ENCODE results near the gene RBFOX1.
"Not testable (repeated sequence)": the region's sequence is repeated elsewhere in the genome, so short reads cannot be mapped to it uniquely, and the experiment has no call there.

Gene RBFOX1

DNA sequence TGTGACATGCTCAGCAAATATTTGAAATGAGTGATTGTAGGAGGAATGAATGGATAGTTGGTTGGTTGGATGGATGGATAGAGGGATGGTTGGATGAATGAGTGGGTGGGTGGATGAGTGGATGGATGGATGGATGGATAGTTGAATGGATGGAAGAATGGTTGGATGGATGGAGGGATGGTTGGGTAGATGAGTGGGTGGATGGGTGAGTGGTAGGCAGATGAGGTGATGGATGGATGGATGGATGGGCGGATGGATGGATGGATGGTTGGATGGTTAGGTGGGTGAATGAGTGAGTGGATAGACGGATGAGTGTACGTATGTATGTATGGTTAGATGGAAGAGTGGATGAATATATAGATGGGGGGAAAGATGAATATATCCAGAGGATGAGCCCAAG, 137.7 kb downstream of the RBFOX1 start:
- no peak for DNase-seq (ENCODE audit: low read depth)

DNA sequence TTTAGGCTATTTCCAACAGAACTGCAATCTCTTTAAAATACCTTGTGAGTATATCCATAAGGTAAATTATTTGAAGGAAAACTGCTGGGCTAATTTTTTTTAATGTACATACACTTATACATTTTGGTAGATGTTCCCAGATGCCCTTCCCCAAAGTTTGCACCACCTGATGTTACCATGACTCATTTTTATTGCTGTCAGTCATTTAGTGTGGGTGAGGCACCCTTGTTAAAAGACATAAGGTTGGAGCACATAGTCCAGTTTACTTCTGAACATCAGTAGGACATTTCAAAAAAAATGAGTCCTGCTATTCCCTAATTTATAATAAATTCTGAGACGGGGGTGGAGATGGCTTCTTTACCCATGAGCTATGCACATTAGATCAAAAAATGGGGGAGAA, 138.6 kb downstream of the RBFOX1 start:
- DNase-seq (ENCODE audit: low read depth) = no peak

DNA sequence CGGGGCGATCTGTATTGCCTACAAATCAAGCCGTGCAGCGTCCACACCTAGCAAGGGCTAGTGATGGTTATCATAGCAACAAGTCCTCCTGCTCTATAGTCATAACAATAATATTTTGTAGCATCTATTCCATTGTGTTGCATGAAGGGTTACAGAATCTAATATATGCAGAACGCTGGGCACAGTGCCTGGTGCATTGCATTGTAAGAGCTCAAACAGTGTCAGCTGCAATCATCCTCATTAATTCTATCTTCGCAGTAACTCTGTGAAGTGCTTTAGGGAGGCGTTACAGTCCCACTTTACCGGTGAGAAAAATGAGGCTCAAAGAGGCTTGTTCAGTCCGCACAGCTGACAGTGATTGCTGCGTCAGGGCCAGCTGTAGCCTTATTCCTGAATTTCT, 149.4 kb downstream of the RBFOX1 start:
- no peak for DNase-seq (ENCODE audit: low read depth)

DNA sequence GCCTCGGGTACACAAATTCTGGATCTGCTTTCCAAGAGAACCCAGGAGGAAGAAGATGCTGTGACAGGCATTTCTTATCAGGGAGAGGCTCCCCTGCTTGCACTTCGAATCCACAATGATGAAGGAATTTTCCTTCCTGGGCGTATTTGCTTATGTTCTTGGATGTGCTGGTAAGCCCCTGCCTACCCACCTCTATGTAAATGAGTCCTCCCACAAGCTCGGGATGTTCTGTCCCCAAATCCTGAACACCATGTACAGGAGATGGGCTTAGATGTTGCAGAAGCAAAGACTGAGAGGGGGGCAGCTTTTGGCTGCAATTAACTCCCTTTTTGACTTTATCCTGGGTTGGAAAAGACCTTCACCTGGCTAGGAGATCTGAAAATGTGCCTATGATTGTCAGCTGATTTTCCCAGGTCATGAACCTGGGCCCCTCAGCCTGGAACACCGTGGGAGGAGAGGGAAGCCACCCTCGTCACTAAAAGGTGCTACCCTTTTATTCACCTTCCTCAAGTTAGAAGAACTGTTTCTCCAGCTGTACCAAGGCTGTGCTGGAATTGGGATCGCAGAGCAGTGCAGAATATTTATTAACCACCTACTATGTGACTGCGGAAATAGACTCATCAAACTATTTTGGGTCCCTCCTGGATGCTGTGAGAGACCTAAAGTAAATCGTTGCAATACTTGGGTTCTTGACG, 150.1 kb downstream of the RBFOX1 start:
- DNase-seq (ENCODE audit: low read depth) = no peak

DNA sequence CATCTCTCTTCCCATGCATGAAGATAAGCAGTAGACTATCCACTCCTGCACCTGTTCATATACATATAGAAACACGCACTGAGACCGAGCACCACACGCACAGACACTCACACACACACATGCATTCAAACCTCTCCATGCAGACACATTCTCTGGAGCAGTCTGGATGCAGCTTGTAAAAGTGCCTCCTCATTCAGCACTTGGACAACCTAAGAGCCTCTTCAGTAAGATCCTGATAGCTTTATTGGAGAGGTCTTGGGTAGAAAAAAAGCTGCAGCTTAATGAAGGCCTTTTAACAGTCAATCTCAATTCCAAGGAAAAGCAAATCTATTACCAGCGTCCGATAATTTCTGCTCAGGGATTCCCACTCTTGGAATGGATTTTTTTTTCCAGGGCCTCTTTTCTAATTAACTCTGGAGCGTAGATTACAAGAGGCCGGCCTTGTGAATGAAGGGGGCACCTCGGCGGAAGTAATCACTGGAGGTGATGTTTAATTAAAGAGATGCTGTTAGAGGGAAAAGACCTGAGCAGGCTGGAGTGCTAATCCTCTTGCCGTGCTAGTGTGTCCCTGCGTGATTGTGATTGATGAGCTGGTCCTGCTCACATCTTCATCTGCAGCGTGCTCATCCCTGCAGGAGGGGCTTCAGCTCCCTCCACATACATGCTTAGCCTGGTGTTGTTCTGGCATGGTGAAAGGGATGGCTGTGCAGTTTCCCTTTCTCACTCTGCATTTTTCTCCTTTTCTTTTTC, 155.1 kb downstream of the RBFOX1 start:
- no peak for DNase-seq (ENCODE audit: low read depth)

DNA sequence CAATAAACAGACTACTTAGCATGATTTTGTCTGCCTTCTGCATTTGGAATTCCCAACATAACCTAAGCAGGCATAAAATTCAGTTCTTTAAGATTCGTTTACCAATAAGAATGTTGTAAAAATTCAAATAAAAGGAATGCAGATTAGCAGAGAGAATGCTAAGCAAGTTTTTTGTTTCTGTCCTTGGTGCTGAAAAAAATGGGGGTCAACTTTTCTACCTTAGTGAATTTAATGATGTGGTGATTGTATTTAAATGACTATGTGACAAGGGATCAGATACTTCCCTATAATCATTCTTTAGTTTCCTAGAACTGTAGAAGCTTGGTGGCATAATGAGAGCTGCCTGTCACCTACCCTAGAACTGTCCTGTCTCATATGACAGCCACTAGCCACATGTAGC, 159.5 kb downstream of the RBFOX1 start:
- no peak for DNase-seq (ENCODE audit: low read depth)

DNA sequence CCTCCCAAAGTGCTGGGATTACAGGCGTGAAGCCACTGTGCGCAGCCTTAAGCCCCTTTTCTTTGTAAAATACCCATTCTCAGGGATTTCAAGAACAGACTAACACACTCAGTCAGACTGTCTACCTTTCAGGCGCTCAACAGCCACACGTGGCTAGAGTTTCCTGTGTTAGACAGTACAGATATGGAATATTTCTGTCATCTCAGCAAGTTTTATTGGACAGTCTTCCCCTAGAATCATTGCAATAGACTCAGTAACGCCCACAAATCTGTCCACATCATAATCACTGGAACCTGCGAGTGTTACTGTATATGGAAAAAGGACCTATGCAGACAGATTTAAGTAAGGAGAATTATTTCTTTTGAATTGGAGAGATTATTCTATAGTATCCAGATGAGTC, 160.5 kb downstream of the RBFOX1 start:
- no peak for DNase-seq (ENCODE audit: low read depth)

DNA sequence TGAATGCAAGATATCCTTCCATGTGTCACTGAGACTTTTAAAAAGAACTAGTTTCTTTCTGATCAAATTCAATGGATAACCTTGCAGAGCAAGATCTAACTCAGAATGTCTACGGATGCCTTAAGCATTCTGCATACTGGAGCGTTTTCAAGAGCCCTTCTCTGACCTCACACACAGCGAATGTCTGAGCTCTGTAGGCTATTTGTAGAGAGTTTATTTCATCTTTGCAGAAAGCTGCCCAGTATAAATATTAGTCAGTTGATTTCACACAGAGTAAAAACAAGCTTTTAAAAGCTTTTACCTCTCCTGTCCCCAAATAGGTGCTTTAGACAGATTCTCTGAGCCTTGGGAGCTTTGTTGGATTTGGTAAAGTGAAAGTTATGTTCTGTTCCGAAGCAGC, 165.0 kb downstream of the RBFOX1 start:
- DNase-seq (ENCODE audit: low read depth) = no peak

- no peak for DNase-seq (ENCODE audit: low read depth)
Observed at GRCh38 chr16:7501868-7502267, 169.2 kb downstream of the RBFOX1 start.

DNA sequence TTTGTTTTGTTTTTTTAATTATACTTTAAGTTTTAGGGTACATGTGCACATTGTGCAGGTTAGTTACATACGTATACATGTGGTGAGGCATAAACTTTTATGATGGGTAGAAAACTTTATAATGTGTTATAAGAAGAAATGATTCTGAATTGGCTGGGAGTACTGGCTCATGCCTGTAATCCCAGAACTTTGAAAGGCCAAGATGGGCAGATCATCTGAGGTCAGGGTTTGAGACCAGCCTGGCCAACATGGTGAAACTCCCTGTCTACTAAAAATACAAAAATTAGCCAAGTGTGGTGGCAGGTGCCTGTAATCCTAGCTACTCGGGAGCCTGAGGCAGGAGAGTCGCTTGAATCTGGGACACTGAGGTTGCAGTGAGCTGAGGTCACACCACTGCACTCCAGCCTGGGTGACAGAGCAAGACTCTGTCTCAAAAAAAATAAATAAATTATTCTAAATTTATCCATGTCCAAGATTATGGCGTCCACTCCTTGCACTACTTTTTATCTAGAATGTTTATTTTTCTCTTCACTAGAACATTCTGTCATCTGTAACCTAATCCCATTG, 170.0 kb downstream of the RBFOX1 start:
- DNase-seq (ENCODE audit: low read depth) = not testable (repeated sequence)

GRCh38 chr16:7503666-7504065, 171.0 kb downstream of the RBFOX1 start:
- DNase-seq (ENCODE audit: low read depth) = no peak

DNA sequence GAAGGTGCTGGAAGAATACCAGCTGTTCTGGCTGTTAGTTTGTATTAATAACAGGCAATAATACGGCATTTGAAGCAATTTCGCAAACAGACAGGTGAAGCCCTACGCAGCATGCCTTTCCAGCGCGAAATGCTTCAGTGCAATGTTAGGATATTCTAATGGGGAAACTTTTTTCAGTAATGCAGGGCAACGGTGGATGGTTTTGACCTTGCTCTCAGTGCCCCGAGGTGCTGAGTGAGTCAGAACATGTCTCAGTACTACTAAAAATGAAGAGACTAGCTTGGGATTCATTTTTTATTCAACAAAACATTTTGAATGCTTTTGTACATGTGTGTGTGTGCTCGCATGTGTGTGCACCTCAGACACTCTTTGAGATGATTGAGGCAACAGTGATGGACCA, 172.2 kb downstream of the RBFOX1 start:
- DNase-seq (ENCODE audit: low read depth) = no peak

GRCh38 chr16:7505495-7505894, 172.8 kb downstream of the RBFOX1 start:
- DNase-seq (ENCODE audit: low read depth) = no peak

DNA sequence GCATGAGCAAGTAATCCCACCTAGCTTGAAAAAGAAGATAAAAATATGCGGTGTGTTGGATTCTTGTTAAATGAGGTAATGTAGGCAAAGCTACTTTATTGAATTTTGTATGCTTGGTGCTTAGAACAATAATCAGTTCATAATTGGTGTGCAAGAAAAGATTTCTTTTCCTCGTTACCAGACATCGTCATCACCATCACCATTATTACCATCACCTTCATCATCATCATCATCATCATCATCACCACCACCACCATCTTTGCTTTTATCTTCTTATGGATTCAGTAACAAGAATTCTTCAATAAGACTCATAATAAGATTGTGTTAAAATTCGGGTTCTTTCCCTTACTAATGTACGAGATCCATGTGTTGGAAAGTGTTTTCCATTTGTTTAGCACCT, 173.7 kb downstream of the RBFOX1 start:
- no peak for DNase-seq (ENCODE audit: low read depth)

- no peak for DNase-seq (ENCODE audit: low read depth)
Observed at GRCh38 chr16:7508656-7509055, 176.0 kb downstream of the RBFOX1 start.

DNA sequence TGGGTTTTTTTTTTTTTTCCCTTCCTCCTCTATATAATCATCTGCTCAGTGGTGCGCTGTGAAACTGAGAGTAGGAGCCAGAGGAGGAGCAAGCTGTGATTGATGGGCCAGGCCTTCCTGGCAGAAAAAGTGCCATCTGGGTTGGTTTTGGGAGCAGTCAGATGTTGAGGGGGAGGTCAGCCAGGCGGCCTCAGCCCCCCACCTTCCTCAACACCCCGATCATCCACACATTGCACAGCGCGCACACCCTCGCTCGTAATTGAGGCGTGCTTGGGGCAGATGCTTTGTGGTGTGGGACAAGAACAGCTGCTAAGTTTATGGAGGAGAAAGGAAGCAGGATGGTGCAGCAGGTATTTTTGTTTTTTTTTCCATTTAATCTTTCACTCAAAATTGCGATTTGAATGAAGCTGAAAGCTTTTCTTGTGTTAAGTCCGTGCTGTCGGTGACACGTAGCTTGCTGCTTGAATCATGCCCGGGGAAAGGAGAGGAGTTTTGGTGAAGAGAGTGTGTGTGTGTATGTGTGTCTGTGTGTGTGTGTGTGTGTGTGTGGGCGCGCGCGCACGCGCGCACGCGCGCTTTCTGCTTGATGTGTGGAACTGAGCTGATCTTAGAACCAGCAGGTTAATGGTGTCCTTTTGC, 177.4 kb downstream of the RBFOX1 start:
- no peak for DNase-seq (ENCODE audit: low read depth)

DNA sequence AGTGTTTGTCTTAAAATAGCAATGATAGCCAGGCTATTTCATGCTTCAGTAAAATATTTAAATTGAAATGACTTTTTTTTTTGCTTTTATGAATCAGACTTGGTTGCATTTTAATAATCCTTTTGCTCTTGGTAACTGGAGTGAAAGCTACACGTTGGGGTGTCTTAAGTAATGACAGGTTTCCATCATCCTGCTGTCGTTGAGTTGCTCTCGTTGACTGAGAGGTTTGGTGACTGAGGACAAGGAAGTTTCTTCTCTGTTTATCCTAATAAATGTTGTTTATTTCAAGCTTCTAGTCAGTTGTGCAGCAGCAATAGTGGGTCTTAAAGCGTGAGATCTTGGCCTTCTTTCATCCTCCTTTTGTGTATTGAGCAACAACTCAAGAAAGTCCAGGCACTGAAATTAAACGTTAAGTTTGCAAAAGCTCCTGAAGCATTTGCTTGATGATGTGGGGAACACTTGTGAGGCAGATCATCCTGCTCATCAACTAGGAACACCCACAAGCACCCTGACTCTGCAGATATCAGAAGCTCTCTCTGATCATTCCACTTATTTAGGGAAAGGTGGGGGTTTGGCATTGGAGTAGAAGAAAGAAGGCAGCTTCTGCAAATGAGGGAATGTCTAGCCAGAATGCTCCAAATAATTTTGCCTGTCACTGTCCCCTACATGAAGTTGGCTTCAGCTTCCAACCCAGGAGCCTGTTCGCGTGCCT, 179.1 kb downstream of the RBFOX1 start:
- no peak for DNase-seq (ENCODE audit: low read depth)

DNA sequence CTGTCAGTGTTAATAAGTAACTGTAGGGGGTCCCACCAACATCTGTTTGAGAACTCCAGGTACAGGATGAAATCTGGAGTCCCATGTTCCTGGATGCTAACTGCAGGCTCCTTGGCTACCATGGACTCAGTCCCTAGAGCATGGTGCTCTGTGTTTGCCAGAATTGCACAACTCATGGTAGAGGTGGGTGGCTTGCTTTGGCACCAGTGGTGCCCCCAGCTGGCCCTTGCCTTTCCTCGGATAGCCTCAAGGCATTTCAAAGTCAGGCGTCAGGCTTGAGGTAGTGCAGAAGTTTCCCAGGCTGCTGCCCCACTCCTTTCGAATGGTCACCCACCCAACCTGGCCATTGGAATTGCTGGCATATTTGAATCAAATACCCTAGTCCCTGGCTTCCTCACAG, 179.9 kb downstream of the RBFOX1 start:
- no peak for DNase-seq (ENCODE audit: low read depth)

DNA sequence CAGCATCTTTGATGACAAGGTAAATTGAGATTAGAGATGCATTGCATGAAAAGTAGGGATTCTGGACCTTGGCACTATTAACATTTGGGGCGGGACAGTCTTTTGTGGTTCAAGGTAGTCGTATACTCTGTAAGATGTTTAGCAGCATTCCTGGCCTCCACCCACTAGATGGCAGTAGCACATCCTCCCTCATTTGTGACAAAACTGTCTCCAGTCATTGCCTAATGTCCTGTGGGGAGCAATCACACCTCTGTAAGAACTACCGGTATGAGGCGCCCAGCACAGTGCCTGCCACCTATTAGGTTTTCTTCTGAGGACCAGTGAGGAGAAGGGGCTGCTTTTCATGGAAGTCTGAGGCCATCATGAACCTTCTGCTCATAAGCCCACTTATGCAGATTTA, 180.8 kb downstream of the RBFOX1 start:
- no peak for DNase-seq (ENCODE audit: low read depth)

- no peak for DNase-seq (ENCODE audit: low read depth)
Observed at GRCh38 chr16:7515543-7515942, 182.9 kb downstream of the RBFOX1 start.

DNA sequence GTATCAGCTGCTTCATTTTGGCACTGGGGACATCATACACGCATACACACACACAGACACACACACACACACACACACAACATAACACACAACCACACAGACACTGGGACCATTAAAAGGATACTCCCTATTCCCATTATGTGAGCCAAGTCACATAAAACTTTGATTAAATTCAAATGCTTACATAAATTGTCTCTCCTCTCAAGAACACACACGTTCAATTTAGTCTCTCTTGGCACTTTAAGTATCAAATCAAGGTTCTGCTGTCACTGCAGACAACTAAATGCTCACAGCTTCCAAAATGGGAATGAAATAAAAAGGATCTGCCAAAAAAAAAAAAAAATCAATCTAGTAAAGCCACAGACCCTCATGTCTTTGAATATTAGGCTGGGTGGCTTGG, 184.9 kb downstream of the RBFOX1 start:
- no peak for DNase-seq (ENCODE audit: low read depth)

GRCh38 chr16:7518158-7518557, 185.5 kb downstream of the RBFOX1 start:
- DNase-seq (ENCODE audit: low read depth) = no peak
